CD4-positive, alpha-beta T cell treated with Interleukin-6 for 4 hours (primary cell): ENCODE results near the gene NEDD4.
A peak's percentile ranks its signal among the peaks of the same experiment; 100 is the strongest.
"Not testable (repeated sequence)": the region's sequence is repeated elsewhere in the genome, so short reads cannot be mapped to it uniquely, and the experiment has no call there.

Source experiments
- DNase-seq: peaks from one replicate; pipeline ENCODE4 v3.0.0-alpha.2; 2020; ENCODE audit warnings: mixed read lengths

Gene NEDD4

GRCh38 chr15:55821740-55822139 is 171.7 kb downstream of the NEDD4 start:
- not testable (repeated sequence) for DNase-seq

GRCh38 chr15:55820043-55820442 is 173.4 kb downstream of the NEDD4 start:
- DNase-seq = no peak

- DNase-seq = no peak
Measured at GRCh38 chr15:55819397-55820034, 173.9 kb downstream of the NEDD4 start.

- DNase-seq = no peak
Measured at GRCh38 chr15:55816017-55816416, 177.4 kb downstream of the NEDD4 start.

- DNase-seq = no peak
Measured at GRCh38 chr15:55802600-55803376, 190.6 kb downstream of the NEDD4 start.

- DNase-seq = no peak
Measured at GRCh38 chr15:55800216-55800615, 193.2 kb downstream of the NEDD4 start.

- DNase-seq = peak; percentile 2
Measured at GRCh38 chr15:55799291-55800212, 193.9 kb downstream of the NEDD4 start.

- no peak for DNase-seq
Measured at GRCh38 chr15:55796321-55796965, 197.0 kb downstream of the NEDD4 start.

- DNase-seq = no peak
Measured at GRCh38 chr15:55795031-55795430, 198.4 kb downstream of the NEDD4 start.

- no peak for DNase-seq
Measured at GRCh38 chr15:55791551-55792400, 201.6 kb downstream of the NEDD4 start.

- DNase-seq = peak; percentile 44
Measured at GRCh38 chr15:55789066-55789660, 204.2 kb downstream of the NEDD4 start.

- no peak for DNase-seq
Measured at GRCh38 chr15:55786341-55786740, 207.1 kb downstream of the NEDD4 start.

- not testable (repeated sequence) for DNase-seq
Measured at GRCh38 chr15:55785593-55785992, 207.8 kb downstream of the NEDD4 start.

- no peak for DNase-seq
Measured at GRCh38 chr15:55784286-55784685, 209.1 kb downstream of the NEDD4 start.

- no peak for DNase-seq
Measured at GRCh38 chr15:55782901-55783300, 210.5 kb downstream of the NEDD4 start.

- DNase-seq = no peak
Measured at GRCh38 chr15:55780292-55780691, 213.1 kb downstream of the NEDD4 start.

GRCh38 chr15:55778932-55779331 is 214.5 kb downstream of the NEDD4 start:
- no peak for DNase-seq
